Hematopoietic multipotent progenitor cell treated with erythropoietin and hydrocortisone succinate and interleukin-3 and kit ligand, for 6 days (in vitro differentiated cells): ENCODE measurements around the gene MAGEA8.
"Not testable (repeated sequence)": the region's sequence is repeated elsewhere in the genome, so short reads cannot be mapped to it uniquely, and the experiment has no call there.

Experiments
- DNase-seq: peaks from one replicate; pipeline ENCODE4 v3.0.0-alpha.2; 2015

Gene MAGEA8, protein sequence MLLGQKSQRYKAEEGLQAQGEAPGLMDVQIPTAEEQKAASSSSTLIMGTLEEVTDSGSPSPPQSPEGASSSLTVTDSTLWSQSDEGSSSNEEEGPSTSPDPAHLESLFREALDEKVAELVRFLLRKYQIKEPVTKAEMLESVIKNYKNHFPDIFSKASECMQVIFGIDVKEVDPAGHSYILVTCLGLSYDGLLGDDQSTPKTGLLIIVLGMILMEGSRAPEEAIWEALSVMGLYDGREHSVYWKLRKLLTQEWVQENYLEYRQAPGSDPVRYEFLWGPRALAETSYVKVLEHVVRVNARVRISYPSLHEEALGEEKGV

DNA sequence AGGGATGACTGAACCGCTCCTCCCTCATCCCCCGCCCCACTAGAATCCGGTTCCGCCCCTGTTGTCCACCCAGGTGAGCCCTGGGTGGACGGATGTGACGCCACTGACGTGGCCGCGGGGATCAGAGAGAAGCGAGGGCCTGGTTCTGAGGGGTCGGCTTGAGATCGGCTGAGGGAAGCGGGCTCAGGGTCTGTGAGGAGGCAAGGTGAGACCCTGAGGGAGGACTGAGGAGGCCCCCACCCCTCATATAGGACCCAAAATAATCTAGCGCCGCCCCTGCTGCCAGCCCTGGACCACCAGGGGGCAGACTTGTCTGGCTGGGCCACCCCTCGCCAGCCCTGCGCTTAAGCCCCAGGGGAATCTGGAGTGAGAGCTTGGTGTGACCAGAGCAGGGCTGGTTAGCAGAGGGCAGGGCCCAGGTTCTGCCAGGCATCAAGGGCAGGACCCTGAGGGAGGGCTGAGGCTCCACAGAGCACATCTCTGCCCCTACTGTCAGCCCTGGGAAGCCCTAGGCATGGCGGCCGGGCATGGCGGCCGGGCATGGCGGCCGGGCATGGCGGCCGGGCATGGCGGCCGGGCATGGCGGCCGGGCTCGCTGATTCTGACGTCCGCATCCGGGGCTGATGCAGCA is at the start of gene MAGEA8:
TSS of gene MAGEA8 (plus strand) at position 103 of the 631 bp plus-strand sequence. CDS start 3,090 bp downstream, outside the sequence.
- peak; percentile 39 for DNase-seq

DNA sequence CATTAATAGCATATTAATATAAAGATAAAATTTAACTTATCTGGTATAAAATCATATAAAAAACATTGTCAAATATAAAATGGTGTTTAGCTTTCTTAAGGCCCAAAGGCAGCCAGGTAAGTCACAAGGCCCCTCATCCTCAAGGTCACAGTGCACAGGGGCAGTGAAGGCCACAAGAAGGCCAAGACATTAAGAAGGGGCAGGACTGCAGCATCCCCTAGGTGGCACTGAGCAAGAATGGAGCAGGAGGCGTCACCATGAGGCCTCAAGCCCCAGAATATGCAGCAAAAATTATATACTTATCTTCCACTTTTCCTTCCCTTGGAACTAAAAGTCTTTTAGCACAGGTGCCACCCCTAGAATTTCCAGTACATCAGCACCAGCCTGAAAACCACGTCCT is 49.5 kb upstream of the MAGEA8 start:
- DNase-seq = peak; percentile 19

DNA sequence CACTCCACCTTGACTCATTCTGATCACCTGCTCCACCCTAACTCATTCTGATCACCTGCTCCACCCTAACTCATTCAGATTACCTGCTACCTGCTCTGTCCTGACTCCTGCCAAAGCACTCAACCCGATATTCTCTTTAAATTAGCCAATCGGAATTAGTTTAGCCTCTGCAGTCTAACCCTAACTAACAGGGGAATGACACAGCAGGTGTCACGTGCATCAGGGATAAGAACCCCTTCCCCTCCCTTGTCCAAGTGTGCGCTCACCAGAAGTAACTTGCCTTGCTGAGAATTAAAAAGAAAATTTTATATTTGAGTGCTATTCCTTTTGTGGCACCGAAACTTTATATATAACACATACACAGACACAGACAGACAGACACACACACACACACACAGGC is 44.3 kb upstream of the MAGEA8 start:
- not testable (repeated sequence) for DNase-seq

DNA sequence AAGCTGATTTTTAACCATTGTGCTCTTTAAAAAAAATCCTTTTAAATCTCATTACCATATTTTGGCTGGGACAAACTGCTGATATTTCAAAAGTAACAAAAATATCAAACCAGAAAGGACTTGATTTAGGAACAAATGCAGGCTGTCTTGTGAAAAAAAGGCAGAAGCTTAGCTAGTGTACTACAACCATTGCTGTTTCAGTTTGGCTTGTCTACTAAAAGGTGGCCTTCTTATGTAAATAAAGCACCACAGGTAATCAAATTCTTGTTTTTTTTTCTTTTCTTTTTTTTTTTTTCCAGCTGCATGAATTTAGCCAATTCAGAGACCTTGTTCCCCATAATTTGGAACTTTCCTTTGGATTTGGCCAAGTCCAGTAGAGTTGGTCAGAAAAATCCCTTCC is 43.8 kb upstream of the MAGEA8 start:
- DNase-seq = no peak

DNA sequence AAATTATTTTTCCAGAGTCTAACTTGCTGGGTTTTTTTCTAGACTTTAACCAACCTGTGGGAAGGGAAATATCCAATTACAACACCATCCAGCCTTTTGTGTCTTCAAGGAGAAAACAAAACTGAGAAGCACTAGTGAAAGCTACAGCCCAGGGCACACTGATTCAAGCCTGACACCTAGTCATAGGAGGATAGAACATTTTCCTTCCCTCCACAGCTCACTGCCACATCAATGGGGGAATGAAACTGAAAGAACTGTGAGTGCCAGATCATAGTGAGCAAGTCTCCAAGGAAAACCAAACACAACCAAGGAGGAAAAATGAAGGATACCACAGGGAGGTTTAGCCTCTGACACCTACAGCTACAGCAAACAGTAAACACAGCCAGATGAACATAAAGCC is 43.3 kb upstream of the MAGEA8 start:
- DNase-seq = no peak

DNA sequence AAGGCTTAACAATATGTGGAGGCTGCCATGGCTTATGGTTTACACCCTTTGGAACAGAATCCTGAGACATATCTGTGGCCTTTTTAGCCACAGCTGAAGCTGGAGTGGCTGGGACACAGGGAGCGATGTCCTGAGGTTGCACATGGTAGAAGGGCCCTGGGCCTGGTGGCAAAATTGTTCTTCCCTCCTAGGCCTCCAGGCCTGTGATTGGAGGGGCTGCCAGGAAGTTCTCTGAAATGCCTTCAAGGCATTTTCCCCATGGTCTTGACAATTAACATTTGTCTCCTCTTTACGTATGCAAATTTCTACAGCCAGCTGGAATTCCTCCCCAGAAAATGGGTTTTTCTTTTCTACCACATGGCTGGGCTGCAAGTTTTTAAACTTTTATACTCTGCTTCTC is 39.1 kb upstream of the MAGEA8 start:
- DNase-seq = no peak

DNA sequence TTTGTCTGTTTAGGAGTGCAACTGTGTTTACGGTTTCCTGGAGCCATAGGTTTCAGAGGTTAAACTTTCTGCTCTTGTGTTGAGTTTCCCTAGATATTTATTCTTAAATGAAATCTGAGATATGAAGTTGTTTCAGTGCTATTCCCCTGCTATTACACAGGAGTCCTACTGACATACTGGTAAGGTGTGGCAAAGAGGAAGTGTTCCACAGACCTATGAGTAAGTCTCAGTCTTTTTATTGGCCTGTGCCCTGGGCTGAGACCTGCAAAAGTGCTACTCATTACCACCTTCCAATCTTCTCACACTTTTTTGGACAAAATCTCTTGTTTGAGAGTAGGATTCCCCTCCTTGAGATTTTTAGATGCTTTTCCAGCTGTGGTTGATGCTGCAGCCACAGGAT is 35.6 kb upstream of the MAGEA8 start:
- no peak for DNase-seq

DNA sequence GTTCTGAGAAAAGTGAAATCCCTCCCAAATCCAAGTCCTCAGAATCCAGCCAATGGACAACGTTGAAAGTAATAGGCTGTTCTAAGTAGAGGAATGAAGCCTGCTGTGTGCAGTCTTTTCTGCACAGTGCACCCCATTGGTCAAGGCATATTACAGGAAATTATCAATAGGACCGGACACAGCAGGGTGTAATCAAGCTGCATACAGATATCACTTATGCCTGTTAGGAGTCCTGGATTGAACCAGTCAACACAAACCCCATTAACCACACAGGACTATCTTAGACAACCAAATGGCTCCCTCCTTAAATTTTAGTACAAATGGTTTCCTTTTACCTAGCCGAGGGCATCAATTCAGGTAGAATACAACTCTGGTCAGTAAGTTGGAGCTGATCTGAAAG is 34.2 kb upstream of the MAGEA8 start:
- peak; percentile 60 for DNase-seq

DNA sequence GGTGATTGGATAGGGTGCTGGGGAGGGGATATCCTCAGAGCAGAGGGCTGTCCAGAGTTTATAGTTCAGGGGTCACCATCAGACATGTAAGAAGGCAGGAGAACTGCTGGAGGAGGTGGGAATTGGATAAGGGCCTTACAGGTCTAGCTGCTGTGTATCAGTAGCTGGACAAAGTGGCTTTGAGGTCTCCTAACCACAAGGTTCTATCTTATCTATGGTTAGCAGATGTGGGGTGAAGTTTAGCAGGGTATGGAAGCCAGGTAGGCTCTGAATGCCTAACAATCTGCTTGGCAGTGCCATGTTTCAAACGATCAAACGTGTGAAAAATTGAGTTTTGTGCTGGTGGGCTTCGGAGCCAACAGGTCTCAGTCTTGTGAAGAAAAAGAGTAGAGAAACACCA is 32.1 kb upstream of the MAGEA8 start:
- peak; percentile 35 for DNase-seq

DNA sequence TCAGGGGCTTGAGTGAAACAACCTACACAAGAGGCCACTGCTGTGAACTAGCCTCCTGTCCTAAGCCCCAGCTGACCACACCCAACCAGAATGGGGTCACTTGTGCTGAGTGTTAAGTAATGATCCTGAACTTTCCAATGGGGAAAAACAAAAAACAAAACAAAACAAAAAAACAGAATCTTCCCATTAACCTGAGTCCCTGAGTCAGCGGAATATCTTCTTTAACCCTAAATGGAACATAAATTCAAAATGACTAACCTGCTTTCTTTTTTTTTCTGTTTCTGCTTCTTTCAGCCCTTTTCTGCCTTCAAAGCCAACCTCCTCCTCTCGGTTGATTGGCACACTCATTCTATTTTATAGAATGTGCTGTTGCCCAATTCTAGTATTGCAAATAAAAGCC is 31.2 kb upstream of the MAGEA8 start:
- DNase-seq = no peak

DNA sequence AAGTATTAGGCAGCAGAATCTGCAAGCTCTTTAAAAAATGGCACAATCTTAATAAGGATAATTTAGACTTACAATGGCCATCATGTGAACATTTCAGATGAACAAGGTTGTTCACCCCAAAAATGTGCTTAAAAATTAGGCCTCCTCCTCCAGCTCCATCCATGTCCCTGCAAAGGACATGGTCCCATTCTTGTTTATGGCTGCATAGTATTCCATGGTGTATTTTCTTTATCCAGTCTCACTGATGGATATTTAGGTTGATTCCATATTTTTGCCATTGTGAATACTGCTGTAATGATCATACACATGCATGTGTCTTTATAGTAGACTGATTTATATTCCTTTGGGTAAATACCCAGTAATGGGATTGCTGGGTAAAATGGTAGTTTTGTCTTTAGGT is 29.1 kb upstream of the MAGEA8 start:
- no peak for DNase-seq

DNA sequence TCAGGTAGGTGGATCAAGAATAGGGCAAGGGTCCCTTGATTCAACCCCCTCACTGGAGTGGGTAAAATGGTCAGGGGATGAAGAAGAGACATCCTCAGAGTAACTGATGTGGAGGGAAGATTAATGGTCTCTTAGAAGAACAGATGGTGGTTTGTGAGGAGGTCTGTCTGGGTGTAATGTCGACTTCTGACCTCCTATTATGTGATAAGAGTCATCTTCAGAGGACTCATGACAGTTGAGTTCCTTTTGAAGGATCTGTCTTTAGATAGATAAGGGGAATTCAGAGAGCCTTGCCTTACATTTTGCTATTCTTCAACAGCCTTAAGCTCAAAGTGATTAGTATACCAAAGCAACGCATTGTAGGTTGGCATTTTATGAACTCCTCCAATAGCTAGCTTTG is 27.1 kb upstream of the MAGEA8 start:
- peak; percentile 80 for DNase-seq

DNA sequence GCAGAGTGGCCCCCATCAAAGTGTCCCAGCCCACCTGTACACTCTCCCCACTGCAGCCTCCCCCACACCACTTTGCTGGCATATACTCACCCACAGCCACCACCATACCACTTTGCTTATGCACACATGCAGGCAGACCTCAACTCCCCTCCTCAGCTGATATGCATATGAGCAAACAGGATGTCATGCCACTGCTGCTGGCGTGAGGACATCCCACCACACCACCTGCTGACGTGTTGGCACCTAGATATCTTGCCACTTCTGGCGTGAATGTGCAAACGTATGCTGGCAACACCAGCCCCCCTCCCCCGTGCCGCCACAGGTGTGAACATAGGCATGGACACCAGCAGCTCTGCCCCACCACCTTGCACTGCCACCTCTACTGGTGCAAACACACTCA is 22.4 kb upstream of the MAGEA8 start:
- DNase-seq = no peak

DNA sequence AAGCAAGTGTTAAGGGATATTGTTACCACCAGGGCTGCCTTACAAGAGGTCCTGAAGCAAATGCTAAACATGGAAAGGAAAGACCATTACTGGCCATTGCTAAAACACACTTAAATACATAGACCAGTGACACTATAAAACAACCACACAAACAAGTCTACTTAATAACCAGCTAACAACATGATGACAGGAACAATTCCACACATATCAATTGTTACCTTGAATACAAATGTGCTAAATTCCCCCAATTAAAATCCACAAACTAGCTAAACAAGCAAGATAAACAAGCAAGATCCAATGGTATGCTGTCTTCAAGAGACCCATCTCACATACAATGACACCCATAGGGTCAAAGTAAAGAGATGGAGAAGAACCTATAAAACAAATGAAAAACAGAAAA is 20.5 kb upstream of the MAGEA8 start:
- DNase-seq = no peak

DNA sequence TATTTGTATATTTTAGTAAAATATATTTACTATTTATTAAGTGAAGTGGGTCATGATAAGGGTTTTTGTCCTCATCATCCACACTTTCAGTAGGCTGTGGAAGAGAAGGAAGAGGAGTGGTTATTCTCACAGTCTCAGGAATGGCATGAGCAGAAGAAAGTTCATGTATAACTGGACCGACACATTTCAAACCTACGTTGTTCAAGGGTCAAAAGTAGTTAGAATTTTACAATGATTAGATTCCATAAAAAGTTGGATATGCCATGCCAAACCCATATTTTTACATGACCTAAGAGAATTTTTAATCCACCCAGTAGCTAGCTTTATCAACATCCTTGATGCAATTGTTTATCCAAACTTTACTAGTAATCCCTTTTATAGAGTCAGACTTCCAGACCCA is 15.6 kb upstream of the MAGEA8 start:
- DNase-seq = no peak

DNA sequence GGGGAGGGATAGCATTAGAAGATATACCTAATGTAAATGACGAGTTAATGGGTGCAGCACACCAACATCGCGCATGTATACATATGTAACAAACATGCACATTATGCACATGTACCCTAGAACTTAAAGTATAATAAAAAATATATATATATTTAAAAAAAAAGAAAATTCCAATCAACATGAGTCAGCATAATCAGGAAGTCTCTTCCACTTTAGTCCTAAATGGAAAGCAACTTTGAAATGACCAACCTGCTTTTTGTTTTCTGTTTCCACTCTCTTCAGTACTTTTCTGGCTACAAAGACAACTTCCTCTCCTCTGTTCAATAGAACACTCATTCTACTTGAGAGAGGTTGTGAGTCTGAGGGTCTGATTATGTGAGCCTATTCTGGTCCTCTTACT is 13.5 kb upstream of the MAGEA8 start:
- DNase-seq = no peak

DNA sequence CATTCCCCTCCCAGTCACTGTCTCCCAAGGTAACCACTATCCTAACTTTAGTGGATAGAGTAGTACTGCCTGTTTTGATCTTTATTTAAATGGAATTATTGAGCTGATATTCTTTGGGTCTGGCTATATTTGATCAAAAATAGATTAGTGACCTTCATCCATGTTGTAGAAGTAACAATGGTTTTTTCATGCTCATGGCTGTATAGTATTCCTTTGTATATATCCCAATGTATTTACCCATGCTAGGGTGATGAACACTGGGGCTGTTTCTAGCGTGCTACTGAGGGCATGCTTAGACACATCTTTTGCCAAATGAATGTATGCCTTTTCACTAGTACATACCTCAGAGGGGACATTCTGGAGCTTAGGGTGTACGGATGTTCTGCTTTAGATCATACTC is 10.1 kb upstream of the MAGEA8 start:
- DNase-seq = no peak

DNA sequence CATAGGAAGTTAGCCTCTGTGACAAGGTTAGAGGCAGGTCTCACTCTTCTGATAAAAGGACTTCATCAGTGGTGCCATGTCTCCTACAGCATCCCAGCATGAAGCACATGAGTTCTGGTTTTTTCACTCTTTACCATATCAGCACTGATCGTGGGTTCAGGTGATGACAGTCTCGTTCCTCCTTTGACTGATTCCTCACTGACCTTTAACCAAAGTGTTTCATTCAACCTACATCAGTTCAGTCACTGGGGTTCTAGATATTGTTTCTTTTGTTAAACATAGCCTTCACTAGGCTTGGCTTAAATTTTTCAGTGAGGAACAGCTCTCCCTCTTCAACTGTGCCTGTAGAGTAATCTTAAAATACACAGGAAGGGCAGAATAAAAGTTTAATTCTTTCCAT is 9.6 kb upstream of the MAGEA8 start:
- no peak for DNase-seq

DNA sequence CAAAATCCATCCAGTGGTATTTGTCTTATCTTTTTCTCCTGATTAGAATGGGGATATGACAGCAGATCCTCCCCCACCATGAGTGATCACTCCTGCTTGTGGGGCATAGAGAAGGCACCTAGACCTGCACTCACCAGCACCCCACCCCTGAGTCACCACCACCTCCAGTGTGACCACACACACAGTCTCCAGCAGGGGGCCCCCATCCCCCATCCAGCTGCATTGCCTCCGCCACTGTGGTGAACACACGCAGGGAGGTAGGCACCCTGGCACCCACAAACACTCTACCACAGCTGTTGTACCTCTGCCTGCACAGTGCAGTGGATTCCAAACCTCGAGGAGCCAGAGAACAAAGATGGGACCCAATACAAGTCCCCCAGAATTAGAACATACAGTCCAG is 9.0 kb upstream of the MAGEA8 start:
- peak; percentile 72 for DNase-seq

DNA sequence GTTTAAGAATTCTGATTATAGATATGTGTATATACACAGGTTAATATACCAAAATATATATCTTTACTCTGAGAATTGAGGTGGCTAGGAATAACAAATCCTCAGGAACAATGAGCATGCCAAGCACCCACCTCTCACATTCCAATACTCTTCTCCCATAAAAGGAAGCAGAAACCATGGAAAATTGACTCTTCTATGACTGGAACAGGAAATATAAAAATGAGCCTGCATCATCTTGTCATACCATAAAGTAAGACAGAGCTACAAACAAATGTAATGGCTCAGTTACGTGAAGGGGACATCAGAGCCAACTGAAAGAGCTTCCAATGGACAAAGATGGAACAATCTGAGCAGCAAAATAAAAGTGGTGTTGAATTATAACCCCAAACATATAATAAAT is 3.8 kb upstream of the MAGEA8 start:
- no peak for DNase-seq

DNA sequence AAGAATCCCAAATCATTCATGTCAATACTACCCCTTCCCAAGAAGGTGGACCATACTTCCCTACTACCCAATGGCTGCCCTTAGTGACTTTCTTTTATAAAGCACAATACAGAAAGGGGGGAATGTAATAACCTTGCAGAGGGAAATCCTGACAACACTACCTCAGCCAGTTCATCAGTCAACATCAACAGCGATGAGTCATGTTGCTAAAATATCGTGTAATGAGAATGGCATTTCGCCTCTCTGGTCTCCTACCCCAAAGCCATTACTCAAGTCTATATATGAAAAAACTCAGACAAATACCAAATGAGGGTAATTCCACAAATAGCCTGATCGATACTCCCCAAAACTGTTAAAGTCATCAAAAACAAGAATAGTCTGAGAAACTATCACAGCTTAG is 3.3 kb upstream of the MAGEA8 start:
- DNase-seq = no peak

DNA sequence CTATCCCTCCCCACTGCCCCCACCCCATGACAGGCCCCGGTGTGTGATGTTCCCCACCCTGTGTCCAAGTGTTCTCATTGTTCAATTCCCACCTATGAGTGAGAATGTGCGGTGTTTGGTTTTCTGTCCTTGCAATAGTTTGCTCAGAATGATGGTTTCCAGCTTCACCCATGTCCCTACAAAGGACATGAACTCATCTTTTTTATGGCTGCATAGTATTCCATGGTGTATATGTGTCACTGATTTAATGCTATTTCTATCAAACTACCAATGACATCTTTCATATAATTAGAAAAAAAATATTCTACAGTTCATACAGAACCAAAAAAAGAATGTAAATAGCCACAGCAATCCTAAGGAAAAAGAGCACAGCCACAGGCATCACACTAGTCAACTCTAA is 9.8 kb downstream of the MAGEA8 start:
- DNase-seq = not testable (repeated sequence)

DNA sequence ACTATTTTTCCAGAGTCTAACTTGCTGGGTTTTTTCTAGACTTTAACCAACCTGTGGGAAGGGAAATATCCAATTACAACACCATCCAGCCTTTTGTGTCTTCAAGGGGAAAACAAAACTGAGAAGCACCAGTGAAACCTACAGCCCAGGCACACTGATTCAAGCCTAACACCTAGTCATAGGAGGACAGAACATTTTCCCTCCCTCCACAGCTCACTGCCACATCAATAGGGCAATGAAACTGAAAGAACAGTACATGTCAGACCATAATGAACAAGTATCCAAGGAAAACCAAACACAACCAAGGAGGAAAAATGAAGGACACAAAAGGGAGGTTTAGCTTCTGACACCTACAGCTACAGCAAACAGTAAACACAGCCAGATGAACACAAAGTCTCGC is 17.6 kb downstream of the MAGEA8 start:
- no peak for DNase-seq

DNA sequence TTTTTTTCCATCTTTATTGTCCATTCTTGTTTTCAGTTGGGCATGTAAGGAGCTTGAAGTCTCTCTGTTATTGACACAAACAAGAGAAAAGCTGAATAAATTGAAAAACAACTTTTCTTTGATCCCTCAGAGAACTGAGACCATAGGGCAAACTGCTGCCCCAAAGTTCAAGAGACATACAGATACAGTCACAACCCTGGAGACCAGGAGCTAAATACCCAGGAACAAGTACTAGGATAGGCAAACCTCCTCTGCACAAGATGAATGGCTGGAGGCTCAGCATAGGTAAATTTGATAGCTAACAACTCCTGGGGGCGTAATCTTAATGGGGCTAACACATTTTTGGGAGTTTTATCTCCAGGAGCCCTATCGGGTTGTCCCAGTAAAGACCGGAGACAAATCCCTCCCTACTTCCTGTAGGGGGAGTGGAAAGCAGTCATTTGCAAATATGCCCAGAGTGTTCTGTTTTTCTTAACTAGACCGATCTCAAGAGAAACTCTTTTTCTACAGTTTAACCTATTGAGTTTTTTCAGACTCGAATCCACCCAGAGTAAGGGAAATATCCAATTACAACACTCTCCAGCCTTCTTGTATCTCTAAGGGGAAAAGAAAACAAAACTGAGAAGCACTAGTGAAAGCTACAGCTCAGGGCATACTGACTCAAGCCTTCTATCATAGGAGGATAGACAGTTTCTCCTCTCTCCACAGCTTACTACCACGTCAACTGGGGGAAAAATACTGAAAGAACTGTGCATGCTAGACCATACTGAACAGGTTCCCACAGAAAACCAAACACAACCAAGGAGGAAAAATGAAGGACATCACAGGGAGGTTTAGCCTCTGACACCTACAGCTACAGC is 23.1 kb downstream of the MAGEA8 start:
- DNase-seq = peak; percentile 68
